ENCODE results near the gene CTSW.

GRCh38 chr11:65900125-65900898 lies 20.7 kb downstream of the CTSW start, which contains the start of gene FOSL1:
- TF ChIP-seq POLR2A (IDR thresholded peaks at IDR 0.05; ENCODE audit: low read depth, low read length) (peak; percentile 99), CTCF (conservative IDR thresholded peaks at IDR 0.05; ENCODE audit: low read depth, low read length) (no peak), RAD21 (IDR thresholded peaks at IDR 0.05; ENCODE audit: low read length) (0 out of 2 replicates have a peak, but pooled peaks have one; percentile 1), BHLHE40 (IDR thresholded peaks at IDR 0.05; ENCODE audit: low read depth, low read length) (peak; percentile 94), CHD1 (IDR thresholded peaks at IDR 0.05; ENCODE audit: low read depth, low read length) (peak; percentile 72; the same call in 1 of the 2 replicates), MXI1 (IDR thresholded peaks at IDR 0.05; ENCODE audit: borderline replicate concordance, low read depth, low read length) (no peak; the same call in 1 of the 2 replicates), SMC3 (IDR thresholded peaks at IDR 0.05; ENCODE audit: low read depth, low read length) (no peak), FOS (IDR thresholded peaks at IDR 0.05; ENCODE audit: low read depth, low read length) (peak; percentile 64; the same call in 1 of the 2 replicates), RFX5 (IDR thresholded peaks at IDR 0.05; ENCODE audit: low read depth, low read length) (no peak), MAFK (IDR thresholded peaks at IDR 0.05; ENCODE audit: low read depth, low read length) (no peak), USF2 (IDR thresholded peaks at IDR 0.05; ENCODE audit: low read depth, low read length) (0 out of 2 replicates have a peak, but pooled peaks have one; percentile 3), CEBPB (IDR thresholded peaks at IDR 0.05; ENCODE audit: low read depth, low read length) (peak; percentile 40; the same call in 1 of the 2 replicates)

All from IMR-90 (cell line).